ENCODE results near the gene GDPD4. TPM values are rescaled to one million over a fixed set of nuclear protein-coding genes. Genes with fewer than 3 reads are reported as not detected.

The GDPD4 gene
- total and polyA plus RNA-seq, 12 donors, result not detected

GRCh38 chr11:77287615-77288273, 13.7 kb downstream of the GDPD4 start:
- Histone ChIP-seq H3K36me3 (no peaks in the 10 kb centered on the region), H3K4me1 (no peaks in the 10 kb centered on the region), H3K27me3 (peaks cover 0 to 21% (median 3%) of the 10 kb centered on the region in 7 donors), H3K27ac (no peak overlapping the region), H3K9me3 (no peaks in the 10 kb centered on the region), H3K4me3 (no peak overlapping the region)
- DNase-seq, result no peak
- no peak for ATAC-seq
- 79 to 85% methylated on average over 5 of the region's 5 CpGs for WGBS, 2 donors
- intact Hi-C loops (cut with DNase I), result no loop called here
- TF ChIP-seq CTCF (IDR thresholded peaks at IDR 0.05), result no peak

- H3K4me3 ChIP-seq, result no peak overlapping the region
- no peak for DNase-seq
- TF ChIP-seq CTCF (IDR thresholded peaks at IDR 0.05), result no peak
- 88 to 90% methylated on average over 3 of the region's 3 CpGs for WGBS, 2 donors
- ATAC-seq, result no peak
- no peaks in the 10 kb centered on the region for H3K36me3 ChIP-seq
- no peaks in the 10 kb centered on the region for H3K4me1 ChIP-seq
- peaks cover 0 to 22% (median 3%) of the 10 kb centered on the region in 7 donors for H3K27me3 ChIP-seq
- intact Hi-C loops (cut with DNase I), result no loop called here
- no peaks in the 10 kb centered on the region for H3K9me3 ChIP-seq
- no peak overlapping the region for H3K27ac ChIP-seq
Measured at GRCh38 chr11:77287136-77287535, 14.3 kb downstream of the GDPD4 start.

GRCh38 chr11:77284476-77285468, 16.7 kb downstream of the GDPD4 start:
- ATAC-seq, result no peak
- Histone ChIP-seq H3K27ac (no peak overlapping the region), H3K4me1 (no peaks in the 10 kb centered on the region), H3K36me3 (no peaks in the 10 kb centered on the region), H3K9me3 (peaks cover 0 to 8% (median 3%) of the 10 kb centered on the region in 11 donors), H3K4me3 (no peak overlapping the region), H3K27me3 (peaks cover 0 to 27% (median 4%) of the 10 kb centered on the region in 7 donors)
- no peak for DNase-seq
- 76 to 84% methylated on average over 6 of the region's 6 CpGs for WGBS, 2 donors
- intact Hi-C loops (cut with DNase I), result no loop called here
- TF ChIP-seq CTCF (IDR thresholded peaks at IDR 0.05), result no peak

- Histone ChIP-seq H3K4me1 (no peaks in the 10 kb centered on the region), H3K36me3 (no peaks in the 10 kb centered on the region), H3K4me3 (no peak overlapping the region), H3K27ac (no peak overlapping the region), H3K27me3 (peaks cover 0 to 29% (median 4%) of the 10 kb centered on the region in 7 donors), H3K9me3 (peaks cover 0 to 9% (median 5%) of the 10 kb centered on the region in 11 donors)
- ATAC-seq (no peak), DNase-seq (no peak)
- TF ChIP-seq CTCF (IDR thresholded peaks at IDR 0.05), result no peak
- intact Hi-C loops (cut with DNase I), result no loop called here
- WGBS, 2 donors, result 63% methylated on average over 3 of the region's 3 CpGs
Measured at GRCh38 chr11:77283101-77283500, 18.4 kb downstream of the GDPD4 start.
